K562 (cell line): ENCODE measurements around the gene ZNF581. TPM values are rescaled to one million over a fixed set of nuclear protein-coding genes. Genes with fewer than 3 reads are reported as not detected.

Source experiments
- ARHGAP35 ChIP-seq: fragments of 450-650 bp; IDR thresholded peaks from 2 replicates; pipeline ENCODE4 v1.6.1; 2018; ENCODE audit not compliant: partially characterized antibody
- ELF4 ChIP-seq: fragments of 450-650 bp; formaldehyde crosslinking; IDR thresholded peaks from 2 replicates; pipeline ENCODE4 v1.4.0; 2022; ENCODE audit warnings: missing genetic modification characterization
- GTF2E2 ChIP-seq: fragments of 200-800 bp; sonication (Bioruptor generic); IDR thresholded peaks from 2 replicates; pipeline ENCODE4 v1.6.1; 2016; ENCODE audit warnings: missing genetic modification characterization, missing compliant biosample characterization
- HCFC1 ChIP-seq: IDR thresholded peaks from 2 replicates; pipeline ENCODE4 v1.6.1; 2012; ENCODE audit warnings: low read depth, low read length, improper control_type of control experiment
- MGA ChIP-seq: fragments of 450-650 bp; IDR thresholded peaks from 2 replicates; pipeline ENCODE4 v1.6.1; 2016; ENCODE audit warnings: mild to moderate bottlenecking, moderate library complexity
- MNT ChIP-seq, 2 experiments: fragments of 450-650 bp; conservative IDR thresholded peaks; 2 replicates each; pipeline ENCODE4 v1.6.1; 2017; ENCODE audit warnings: mild to moderate bottlenecking in 2 of 2, moderate library complexity in 2 of 2
- NFRKB ChIP-seq: fragments of 450-650 bp; IDR thresholded peaks from 2 replicates; pipeline ENCODE4 v1.6.1; 2016; ENCODE audit warnings: low read depth
- PHF21A ChIP-seq: fragments of 450-650 bp; IDR thresholded peaks from 2 replicates; pipeline ENCODE4 v1.6.1; 2017; ENCODE audit warnings: low read depth, borderline replicate concordance
- RBM39 ChIP-seq: fragments of 200-400 bp; formaldehyde crosslinking; optimal IDR thresholded peaks from 2 replicates; pipeline ENCODE3; 2018; ENCODE audit warnings: low read depth, low read length
- SRSF7 ChIP-seq: fragments of 200-400 bp; formaldehyde crosslinking; optimal IDR thresholded peaks from 2 replicates; pipeline ENCODE3; 2017; ENCODE audit warnings: mild to moderate bottlenecking, low read depth, low read length
- ZNF12 ChIP-seq: sonication (generic); formaldehyde crosslinking; IDR thresholded peaks from 2 replicates; pipeline ENCODE4 v1.4.0; 2020; ENCODE audit warnings: mild to moderate bottlenecking, missing genetic modification reagents
- ZNF143 ChIP-seq: sonication (generic); formaldehyde crosslinking; IDR thresholded peaks from 2 replicates; pipeline ENCODE4 v1.9.0; 2022; ENCODE audit warnings: mild to moderate bottlenecking, missing genetic modification reagents
- ZNF197 ChIP-seq: fragments of 200-800 bp; sonication (Bioruptor generic); IDR thresholded peaks from 2 replicates; pipeline ENCODE4 v1.6.1; 2016; ENCODE audit warnings: low read depth, missing genetic modification characterization, missing compliant biosample characterization
- polyA plus RNA-seq, 8 experiments: library from polyadenylated mRNA; depleted of rRNA in 4 of 8; stranded (reverse) in 5 of 8; unstranded in 3 of 8; fragments of >200 nt; fragmentation: Nextera tagmentation in 2 of 8; fragmentation: Illumina TruSeq in 1 of 8; extraction: Ambion mirVana in 2 of 8; extraction: Trizol in 1 of 8; gene quantifications; 2 replicates each; pipeline versions ENCODE4 v1.2.1 to v1.2.3, GENCODE V29; 2011 to 2014; ENCODE audit warnings: inconsistent platforms in 1 of 8, missing spikeins in 1 of 8
- total RNA-seq, 7 experiments: library from RNA; depleted of rRNA in 6 of 7; stranded (reverse); fragments of >200 nt in 6 of 7; fragmentation: Illumina TruSeq in 2 of 7; extraction: Trizol in 2 of 7; gene quantifications; 2 replicates each; pipeline versions ENCODE4 v1.2.1 to v1.2.3, GENCODE V29; 2011 to 2021; ENCODE audit warnings: low replicate concordance in 1 of 7
- TF ChIP-seq, protein P1 (sequence below): sonication (generic); formaldehyde crosslinking; IDR thresholded peaks from 2 replicates; pipeline ENCODE4 v1.9.0; 2022; ENCODE audit warnings: mild to moderate bottlenecking, missing genetic modification reagents

The ZNF581 gene
- total and polyA plus RNA-seq, 9 of the 15 experiments (the other 6 are each of a cell fraction or from before 2014, with no cell fraction given), result 2.4 to 39.4 (median 15.4) TPM

DNA sequence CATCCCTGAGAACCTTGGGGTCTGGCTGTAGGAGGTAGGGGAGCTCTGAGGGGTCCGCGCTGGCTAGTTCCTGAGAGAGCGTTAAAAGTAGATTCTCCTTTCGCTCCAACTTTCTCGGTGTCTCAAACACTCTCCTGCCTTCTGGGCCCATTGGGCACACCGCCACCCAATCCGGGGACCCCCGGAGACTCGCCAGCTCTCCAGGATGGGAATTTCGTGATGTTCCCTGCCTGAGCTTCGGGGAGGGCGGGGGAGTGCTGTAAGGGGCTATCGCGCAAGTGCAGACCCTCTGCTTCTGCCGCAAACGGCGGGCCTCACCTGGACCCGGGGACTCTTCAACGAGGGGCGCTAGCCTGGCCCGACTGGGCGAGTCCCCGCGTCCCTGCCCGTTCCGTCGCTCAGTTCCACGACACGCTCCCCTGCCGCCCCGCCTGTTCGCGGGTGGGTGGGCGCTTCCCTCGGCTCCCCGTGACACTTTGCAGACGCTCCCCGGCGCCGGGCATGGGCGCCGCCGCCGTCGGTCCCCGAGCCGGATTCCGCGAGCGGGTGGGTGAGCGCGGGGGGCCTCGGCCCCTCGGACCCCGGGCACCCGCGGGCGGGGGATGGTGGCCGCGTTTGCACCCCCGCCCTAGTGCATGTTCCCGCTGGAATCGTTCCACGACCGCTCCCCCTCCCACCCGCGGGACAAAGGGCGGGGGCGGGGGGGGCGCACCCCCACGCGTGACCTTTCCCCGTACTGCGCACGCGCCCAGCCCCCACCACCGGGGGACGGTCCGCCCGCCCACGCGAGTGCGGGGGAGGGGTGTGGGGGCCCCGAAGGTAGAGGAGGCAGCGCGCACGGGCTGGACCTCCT is 4.5 kb downstream of the ZNF581 start, which contains the start of gene CCDC106 (continued):
- TF ChIP-seq, protein P1, sequence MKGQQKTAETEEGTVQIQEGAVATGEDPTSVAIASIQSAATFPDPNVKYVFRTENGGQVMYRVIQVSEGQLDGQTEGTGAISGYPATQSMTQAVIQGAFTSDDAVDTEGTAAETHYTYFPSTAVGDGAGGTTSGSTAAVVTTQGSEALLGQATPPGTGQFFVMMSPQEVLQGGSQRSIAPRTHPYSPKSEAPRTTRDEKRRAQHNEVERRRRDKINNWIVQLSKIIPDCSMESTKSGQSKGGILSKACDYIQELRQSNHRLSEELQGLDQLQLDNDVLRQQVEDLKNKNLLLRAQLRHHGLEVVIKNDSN, result no peak
- TF ChIP-seq ZNF12 (peak; percentile 21; the same call in 1 of the 2 replicates), NFRKB (no peak), SRSF7 (no peak), GTF2E2 (no peak), HCFC1 (peak; percentile 25; the same call in 1 of the 2 replicates), PHF21A (no peak), MNT (conservative IDR thresholded peaks at IDR 0.05) (peak; percentile 27 to 83; a peak in 3 of 4 replicates), ELF4 (no peak), ZNF143 (CRISPR knock-in tag) (no peak), ARHGAP35 (no peak), MGA (no peak), RBM39 (no peak), ZNF197 (CRISPR knock-in tag) (no peak)
